ENCODE measurements around the gene GNLY. TPM values are rescaled to one million over a fixed set of nuclear protein-coding genes. Genes with fewer than 3 reads are reported as not detected.

The GNLY gene
- total and polyA plus RNA-seq, 2 of the 4 experiments (the other 2 are of a cell fraction), result not detected

DNA sequence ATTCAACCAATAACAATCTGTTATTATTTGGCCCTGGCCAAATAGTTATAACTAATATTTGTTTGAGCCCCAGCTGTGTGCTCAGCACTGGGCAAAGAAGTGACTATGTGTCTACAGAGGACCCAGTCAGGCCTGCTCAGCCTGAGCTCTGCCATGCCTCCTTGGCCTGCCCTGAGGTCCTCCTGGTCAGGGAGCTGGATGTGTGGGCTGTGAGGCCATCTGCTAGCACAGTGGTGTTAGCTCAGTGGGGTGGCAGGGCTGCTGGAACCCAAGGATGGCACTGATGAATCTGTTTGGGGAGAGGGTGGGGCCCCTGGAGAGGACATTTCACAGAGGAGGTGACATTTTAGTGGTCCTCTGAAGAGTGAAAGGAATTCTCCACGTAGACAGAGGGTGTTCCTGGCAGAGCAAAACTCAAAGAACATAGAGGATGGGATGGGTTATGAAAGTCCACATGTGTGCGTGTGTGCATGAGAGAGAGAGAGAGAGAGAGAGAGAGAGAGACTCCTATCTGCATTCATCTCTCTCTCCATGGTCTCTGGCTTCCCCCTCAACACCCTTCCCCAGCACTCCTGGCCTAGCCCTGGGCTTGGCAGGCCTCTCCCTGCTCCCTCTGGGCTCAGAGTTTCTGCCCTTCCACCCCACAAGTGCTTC is 38.4 kb downstream of the GNLY start:
- H3K9ac ChIP-seq (ENCODE audit: low read depth, low read length), result no peak overlapping the region
- no peak overlapping the region for H2BK5ac ChIP-seq (ENCODE audit: low read depth, low read length, poor library complexity, severe bottlenecking)
- no peak overlapping the region for H2BK120ac ChIP-seq (ENCODE audit: low read depth, low read length)
- in situ Hi-C loops (cut with MboI; ENCODE audit: low sequenced_read_pairs), result no loop called here
- no peak overlapping the region for H2AFZ ChIP-seq (replicated peaks; ENCODE audit: low read length, poor library complexity)
- H3K14ac ChIP-seq (replicated peaks; ENCODE audit: low read depth, low read length), result peak overlapping the region; percentile 37; the same call in 1 of the 2 replicates
- H2BK15ac ChIP-seq (ENCODE audit: low read depth, low read length), result no peak overlapping the region
- no peak overlapping the region for H4K8ac ChIP-seq (ENCODE audit: low read depth in 2 of 2, low read length in 2 of 2)
- ATAC-seq (ENCODE audit: low read depth), result no peak
- H3K4me1 ChIP-seq (ENCODE audit: control insufficient read depth, insufficient read depth, low read length), result peaks cover 8% of the 10 kb centered on the region
- no peak for DNase-seq
- no peaks in the 10 kb centered on the region for H4K20me1 ChIP-seq (ENCODE audit: insufficient read depth, low read length)
- dilution Hi-C loops (cut with HindIII; ENCODE audit: low sequenced_read_pairs, unreplicated experiment), result no loop called here
- no peak overlapping the region for H3K27ac ChIP-seq (ENCODE audit: insufficient read depth, low read length)
- no TSS peak for BruUV-seq (replicated peaks)
- CTCF ChIA-PET, result no interaction called here
- H3K9me1 ChIP-seq (ENCODE audit: insufficient read depth, low read length), result peaks cover 6% of the 10 kb centered on the region; the same call in 1 of the 2 replicates
- no peaks in the 10 kb centered on the region for H3K27me3 ChIP-seq (ENCODE audit: control insufficient read depth, insufficient read depth, low read length)
- POLR2A ChIA-PET (ENCODE audit: unreplicated experiment), result no interaction called here
- no peaks in the 10 kb centered on the region for H3K36me3 ChIP-seq (ENCODE audit: control insufficient read depth, insufficient read depth, low read length)
- TF ChIP-seq MXI1 (IDR thresholded peaks at IDR 0.05; ENCODE audit: borderline replicate concordance, low read depth, low read length), result no peak
- TF ChIP-seq, protein P1, sequence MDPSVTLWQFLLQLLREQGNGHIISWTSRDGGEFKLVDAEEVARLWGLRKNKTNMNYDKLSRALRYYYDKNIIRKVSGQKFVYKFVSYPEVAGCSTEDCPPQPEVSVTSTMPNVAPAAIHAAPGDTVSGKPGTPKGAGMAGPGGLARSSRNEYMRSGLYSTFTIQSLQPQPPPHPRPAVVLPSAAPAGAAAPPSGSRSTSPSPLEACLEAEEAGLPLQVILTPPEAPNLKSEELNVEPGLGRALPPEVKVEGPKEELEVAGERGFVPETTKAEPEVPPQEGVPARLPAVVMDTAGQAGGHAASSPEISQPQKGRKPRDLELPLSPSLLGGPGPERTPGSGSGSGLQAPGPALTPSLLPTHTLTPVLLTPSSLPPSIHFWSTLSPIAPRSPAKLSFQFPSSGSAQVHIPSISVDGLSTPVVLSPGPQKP (IDR thresholded peaks at IDR 0.05; ENCODE audit: borderline replicate concordance, low read depth, low read length), result no peak
- no peak for TF ChIP-seq CEBPB (IDR thresholded peaks at IDR 0.05; ENCODE audit: low read depth, low read length)
- TF ChIP-seq FOS (IDR thresholded peaks at IDR 0.05; ENCODE audit: low read depth, low read length), result no peak
- TF ChIP-seq MAFK (IDR thresholded peaks at IDR 0.05; ENCODE audit: low read depth, low read length), result no peak
- TF ChIP-seq, protein P2, sequence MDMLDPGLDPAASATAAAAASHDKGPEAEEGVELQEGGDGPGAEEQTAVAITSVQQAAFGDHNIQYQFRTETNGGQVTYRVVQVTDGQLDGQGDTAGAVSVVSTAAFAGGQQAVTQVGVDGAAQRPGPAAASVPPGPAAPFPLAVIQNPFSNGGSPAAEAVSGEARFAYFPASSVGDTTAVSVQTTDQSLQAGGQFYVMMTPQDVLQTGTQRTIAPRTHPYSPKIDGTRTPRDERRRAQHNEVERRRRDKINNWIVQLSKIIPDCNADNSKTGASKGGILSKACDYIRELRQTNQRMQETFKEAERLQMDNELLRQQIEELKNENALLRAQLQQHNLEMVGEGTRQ (IDR thresholded peaks at IDR 0.05; ENCODE audit: low read depth, low read length), result no peak
- TF ChIP-seq RCOR1 (IDR thresholded peaks at IDR 0.05; ENCODE audit: insufficient replicate concordance, low read length), result no peak
- no peak for TF ChIP-seq NFE2L2 (IDR thresholded peaks at IDR 0.05; ENCODE audit: low read depth, low read length)
- no peak for TF ChIP-seq RFX5 (IDR thresholded peaks at IDR 0.05; ENCODE audit: low read depth, low read length)
- TF ChIP-seq RAD21 (IDR thresholded peaks at IDR 0.05; ENCODE audit: low read length), result no peak
- TF ChIP-seq CTCF (conservative IDR thresholded peaks at IDR 0.05; ENCODE audit: low read depth, low read length), result no peak
- no peak overlapping the region for H4K5ac ChIP-seq (ENCODE audit: low read depth, low read length)
- no peak overlapping the region for H3K18ac ChIP-seq (ENCODE audit: low read depth, low read length)
- no peaks in the 10 kb centered on the region for H3K79me1 ChIP-seq (ENCODE audit: low read depth in 1 of 2, low read length in 2 of 2)
- peak overlapping the region; percentile 42; the same call in 1 of the 2 replicates for H2BK20ac ChIP-seq (ENCODE audit: low read depth, low read length)
- no peak overlapping the region for H3K23ac ChIP-seq (ENCODE audit: low read depth, low read length)
- intact Hi-C loops (cut with micrococcal nuclease), result no loop called here
- H3K4me3 ChIP-seq (ENCODE audit: insufficient read depth, low read depth, low read length), result no peak overlapping the region
- H3K4ac ChIP-seq (ENCODE audit: low read depth, low read length), result no peak overlapping the region
- no CpG with 5 or more reads among the region's 2 CpGs for whole genome bisulfite sequencing, 2 experiments (ENCODE audit: extremely low coverage in 2 of 2, insufficient read length in 1 of 2)
- 0 out of 2 replicates have a peak overlapping the region, but pooled peaks have one; percentile 3 for H4K91ac ChIP-seq (ENCODE audit: insufficient read depth, low read depth, low read length)
- H2AK9ac ChIP-seq (replicated peaks; ENCODE audit: low read depth, low read length, poor library complexity), result no peak overlapping the region
- no peak overlapping the region for H2AK5ac ChIP-seq (ENCODE audit: low read depth, low read length)
- H3K4me2 ChIP-seq (ENCODE audit: low read depth, low read length), result no peak overlapping the region
- no peaks in the 10 kb centered on the region for H3K9me3 ChIP-seq (ENCODE audit: control insufficient read depth, insufficient read depth, low read length)
- no peak overlapping the region for H3K56ac ChIP-seq (ENCODE audit: extremely low read depth, insufficient read depth, low read length)

Data from IMR-90 (cell line).